ENCODE data around the gene DGKZ.

DNA sequence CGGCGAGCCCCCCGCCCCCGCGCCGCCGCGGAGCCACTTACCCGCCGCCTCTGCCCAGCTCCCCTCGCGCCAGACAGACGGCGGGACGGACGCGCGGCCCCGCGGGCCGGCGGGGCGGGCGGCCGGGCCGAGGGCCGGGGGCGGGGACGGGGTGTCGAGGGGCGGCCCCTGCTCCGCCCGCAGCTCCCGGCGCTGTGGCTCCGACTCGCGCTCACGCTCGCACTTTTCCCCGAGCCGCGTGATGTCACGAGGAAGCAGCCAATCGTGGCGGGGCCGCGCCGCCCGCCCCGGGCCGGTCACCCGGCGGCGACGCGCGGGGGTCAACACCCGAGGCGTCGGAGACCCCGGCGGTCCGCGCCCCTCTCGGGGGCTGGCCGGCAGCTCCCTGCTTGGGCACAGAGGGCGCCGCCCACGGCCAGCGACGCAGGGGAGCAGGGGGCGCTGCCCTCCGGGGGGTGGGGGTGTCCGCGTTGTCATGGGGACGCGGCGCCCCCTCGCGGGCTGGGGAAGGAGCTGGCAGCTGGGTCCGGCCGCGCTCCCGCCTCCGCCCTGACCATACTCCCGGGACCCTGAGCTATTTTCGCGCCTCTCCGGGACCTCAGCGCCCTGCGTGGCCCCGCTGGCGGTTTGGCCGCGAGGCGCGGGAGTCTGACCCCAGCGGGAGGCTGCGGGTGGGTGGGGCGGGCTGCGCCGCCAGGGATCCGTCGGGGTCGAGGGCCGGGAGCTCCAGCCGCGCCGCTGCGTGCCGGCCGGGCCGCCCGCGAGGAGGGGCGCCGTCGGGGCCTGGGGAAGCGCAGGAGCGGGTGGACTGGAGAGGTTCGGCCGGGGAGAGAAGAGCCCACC is 44.5 kb downstream of the DGKZ start, which contains the start of gene CHRM4:
- no peak for TF ChIP-seq CTCF (IDR thresholded peaks at IDR 0.05)
- TF ChIP-seq POLR2A (IDR thresholded peaks at IDR 0.05) = no peak

Measured in vagina (tissue), 2 donors.